B cell (primary cell): ENCODE data around the gene ACAD11.

ENCODE experiments used
- EZH2 ChIP-seq: IDR thresholded peaks from 2 replicates; pipeline ENCODE4 v1.6.1; 2012; ENCODE audit warnings: borderline replicate concordance, low read depth, mild to moderate bottlenecking, moderate library complexity, low read length; ENCODE audit not compliant: insufficient read depth, poor library complexity, severe bottlenecking
- TF ChIP-seq, protein P1 (sequence below): fragments of 200-600 bp; IDR thresholded peaks from one replicate; pipeline ENCODE4 v1.8.0; 2022; ENCODE audit warnings: antibody characterized with exemption, mild to moderate bottlenecking

DNA sequence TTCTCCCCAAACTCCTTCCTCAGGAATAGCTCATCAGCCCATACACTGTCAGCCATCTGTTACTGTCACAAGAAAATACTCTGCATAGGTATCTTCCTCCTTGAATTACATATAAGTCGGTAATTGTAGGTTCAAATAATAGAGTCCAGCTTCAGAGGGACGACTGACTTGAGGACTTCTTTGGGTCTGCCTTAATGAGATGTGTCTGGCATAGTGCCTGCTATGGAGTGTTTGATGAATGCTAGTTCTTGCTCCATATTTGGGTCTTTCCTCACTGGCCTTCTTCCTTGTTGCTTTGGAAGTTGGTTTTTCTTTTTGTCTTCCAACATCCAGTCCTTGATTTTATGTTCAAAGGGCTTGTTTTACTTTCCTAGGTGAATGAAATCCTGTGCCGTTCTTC lies 129.0 kb downstream of the ACAD11 start:
- TF ChIP-seq, protein P1, sequence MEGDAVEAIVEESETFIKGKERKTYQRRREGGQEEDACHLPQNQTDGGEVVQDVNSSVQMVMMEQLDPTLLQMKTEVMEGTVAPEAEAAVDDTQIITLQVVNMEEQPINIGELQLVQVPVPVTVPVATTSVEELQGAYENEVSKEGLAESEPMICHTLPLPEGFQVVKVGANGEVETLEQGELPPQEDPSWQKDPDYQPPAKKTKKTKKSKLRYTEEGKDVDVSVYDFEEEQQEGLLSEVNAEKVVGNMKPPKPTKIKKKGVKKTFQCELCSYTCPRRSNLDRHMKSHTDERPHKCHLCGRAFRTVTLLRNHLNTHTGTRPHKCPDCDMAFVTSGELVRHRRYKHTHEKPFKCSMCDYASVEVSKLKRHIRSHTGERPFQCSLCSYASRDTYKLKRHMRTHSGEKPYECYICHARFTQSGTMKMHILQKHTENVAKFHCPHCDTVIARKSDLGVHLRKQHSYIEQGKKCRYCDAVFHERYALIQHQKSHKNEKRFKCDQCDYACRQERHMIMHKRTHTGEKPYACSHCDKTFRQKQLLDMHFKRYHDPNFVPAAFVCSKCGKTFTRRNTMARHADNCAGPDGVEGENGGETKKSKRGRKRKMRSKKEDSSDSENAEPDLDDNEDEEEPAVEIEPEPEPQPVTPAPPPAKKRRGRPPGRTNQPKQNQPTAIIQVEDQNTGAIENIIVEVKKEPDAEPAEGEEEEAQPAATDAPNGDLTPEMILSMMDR, result no peak
- no peak for TF ChIP-seq EZH2
